Cardiac muscle cell (in vitro differentiated cells and primary cell): ENCODE data around the gene RAD21L1. TPM values are rescaled to one million over a fixed set of nuclear protein-coding genes. Genes with fewer than 3 reads are reported as not detected.

Experiments
- polyA plus RNA-seq: library from polyadenylated mRNA; unstranded; fragments of >200 nt; fragmentation: Nextera tagmentation; extraction: Ambion mirVana; gene quantifications from 2 replicates; pipeline ENCODE4 v1.2.1, GENCODE V29; 2016
- total RNA-seq: library from RNA; depleted of rRNA; stranded (reverse); fragments of >200 nt; gene quantifications from 2 replicates; pipeline ENCODE4 v1.2.3, GENCODE V29; 2016

Gene RAD21L1
- total and polyA plus RNA-seq, 2 experiments from 2014 or later, result 0.16 to 0.33 TPM

Other genes starting within 250 kb of the RAD21L1 start
- gene RSPO4, start 223.7 kb upstream of the RAD21L1 start, total RNA-seq, result 2.1 and 8.1 TPM in 2 replicates
- 7.6 and 8.4 TPM in 2 replicates for gene RSPO4, start 223.7 kb upstream of the RAD21L1 start, polyA plus RNA-seq
- gene PSMF1, start 107.4 kb upstream of the RAD21L1 start, total RNA-seq, result 60.0 and 202 TPM in 2 replicates
- gene PSMF1, start 107.4 kb upstream of the RAD21L1 start, polyA plus RNA-seq, result 123 and 131 TPM in 2 replicates
- 27.7 and 40.3 TPM in 2 replicates for gene TMEM74B, start 41.1 kb upstream of the RAD21L1 start, total RNA-seq
- gene TMEM74B, start 41.1 kb upstream of the RAD21L1 start, polyA plus RNA-seq, result 10.9 and 12.3 TPM in 2 replicates
- gene C20orf202, start 22.6 kb upstream of the RAD21L1 start, total RNA-seq, result 0.14 and 0.83 TPM in 2 replicates
- 0.19 and 0.27 TPM in 2 replicates for gene C20orf202, start 22.6 kb upstream of the RAD21L1 start, polyA plus RNA-seq
- 8.1 and 14.6 TPM in 2 replicates for gene SNPH, start 40.2 kb downstream of the RAD21L1 start, total RNA-seq
- 3.8 and 7.4 TPM in 2 replicates for gene SNPH, start 40.2 kb downstream of the RAD21L1 start, polyA plus RNA-seq
- gene SDCBP2, start 103.1 kb downstream of the RAD21L1 start, total RNA-seq, result 8.0 and 9.4 TPM in 2 replicates
- 6.2 and 8.9 TPM in 2 replicates for gene SDCBP2, start 103.1 kb downstream of the RAD21L1 start, polyA plus RNA-seq
- gene FKBP1A, start 167.0 kb downstream of the RAD21L1 start, total RNA-seq, result 95.1 and 122 TPM in 2 replicates
- 129 and 162 TPM in 2 replicates for gene FKBP1A, start 167.0 kb downstream of the RAD21L1 start, polyA plus RNA-seq
- 46.2 and 51.6 TPM in 2 replicates for gene NSFL1C, start 240.8 kb downstream of the RAD21L1 start, total RNA-seq
- 85.8 and 102 TPM in 2 replicates for gene NSFL1C, start 240.8 kb downstream of the RAD21L1 start, polyA plus RNA-seq